GM18517 (cell line): ENCODE measurements around the gene EIF5A.

Source experiments
- ATAC-seq: cut with Tn5 transposase; IDR thresholded peaks from one replicate; pipeline ENCODE4 v1.9.1; 2021; ENCODE audit warnings: mild to moderate bottlenecking, moderate library complexity; ENCODE audit not compliant: unreplicated experiment

Gene EIF5A

DNA sequence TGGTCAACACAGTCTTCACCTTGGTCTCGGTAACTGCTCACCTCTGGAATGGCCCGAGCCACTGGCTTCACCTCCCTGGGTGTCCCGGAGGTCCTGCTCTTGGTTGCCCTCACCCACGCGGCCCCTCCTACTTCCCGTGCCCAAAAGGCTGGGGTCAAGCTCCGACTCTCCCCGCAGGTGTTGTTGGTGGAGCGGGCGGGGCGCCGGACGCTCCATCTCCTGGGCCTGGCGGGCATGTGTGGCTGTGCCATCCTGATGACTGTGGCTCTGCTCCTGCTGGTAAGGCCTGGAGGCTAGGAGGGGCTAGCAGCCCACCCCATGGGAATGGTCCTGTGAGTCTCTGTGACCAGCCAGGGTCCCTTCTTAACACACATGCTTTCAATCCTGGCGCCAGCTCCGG is 22.5 kb upstream of the EIF5A start:
- ATAC-seq, result no peak

DNA sequence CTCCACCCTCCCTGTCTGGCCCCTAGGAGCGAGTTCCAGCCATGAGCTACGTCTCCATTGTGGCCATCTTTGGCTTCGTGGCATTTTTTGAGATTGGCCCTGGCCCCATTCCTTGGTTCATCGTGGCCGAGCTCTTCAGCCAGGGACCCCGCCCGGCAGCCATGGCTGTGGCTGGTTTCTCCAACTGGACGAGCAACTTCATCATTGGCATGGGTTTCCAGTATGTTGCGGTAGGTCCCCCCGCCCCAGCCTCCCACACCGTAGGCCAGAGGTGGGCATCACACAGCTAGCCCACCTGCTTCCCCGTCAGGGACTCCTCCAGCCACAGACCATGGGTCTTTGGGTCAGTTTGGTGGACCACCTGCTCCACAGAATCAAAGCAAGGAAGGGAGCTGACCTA is 21.7 kb upstream of the EIF5A start:
- no peak for ATAC-seq

DNA sequence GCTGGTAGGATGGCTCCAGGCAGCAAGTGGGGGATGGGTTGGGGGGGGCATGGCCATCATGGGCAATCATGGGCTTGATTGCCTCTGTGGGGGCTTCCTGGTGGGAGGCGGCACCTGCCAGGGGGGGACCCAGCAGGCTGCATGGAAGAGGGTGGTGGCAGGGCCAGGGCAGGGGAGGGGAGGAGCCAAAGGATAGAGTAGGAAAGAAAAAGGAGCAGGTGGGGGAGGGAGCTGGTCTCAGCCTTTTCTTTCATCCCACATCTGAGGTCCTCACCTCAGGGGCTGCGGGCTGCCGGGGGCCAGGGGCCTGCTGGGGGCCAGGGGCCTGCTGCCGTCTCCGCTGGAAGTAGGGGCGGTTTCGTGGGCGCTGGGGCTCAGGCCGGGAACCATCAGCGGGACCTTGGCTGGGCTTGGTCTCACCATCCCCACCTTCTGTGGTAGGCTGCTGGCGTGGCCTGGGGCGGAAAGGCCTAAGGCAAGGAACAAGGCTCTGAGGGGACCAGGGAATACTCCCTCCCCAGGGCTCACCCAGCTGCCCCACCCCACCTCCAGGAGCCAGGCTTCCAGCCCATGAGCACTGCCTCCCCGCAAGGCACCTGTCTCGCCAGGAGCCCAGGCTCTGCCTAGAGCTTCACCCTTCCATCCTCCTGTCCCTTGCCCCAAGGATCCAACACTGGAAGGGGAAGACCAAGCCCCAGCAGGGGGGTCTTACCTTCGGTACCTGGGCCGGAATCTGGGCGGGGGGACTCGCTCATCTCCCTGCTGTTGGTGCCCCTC is 18.0 kb upstream of the EIF5A start:
- no peak for ATAC-seq

DNA sequence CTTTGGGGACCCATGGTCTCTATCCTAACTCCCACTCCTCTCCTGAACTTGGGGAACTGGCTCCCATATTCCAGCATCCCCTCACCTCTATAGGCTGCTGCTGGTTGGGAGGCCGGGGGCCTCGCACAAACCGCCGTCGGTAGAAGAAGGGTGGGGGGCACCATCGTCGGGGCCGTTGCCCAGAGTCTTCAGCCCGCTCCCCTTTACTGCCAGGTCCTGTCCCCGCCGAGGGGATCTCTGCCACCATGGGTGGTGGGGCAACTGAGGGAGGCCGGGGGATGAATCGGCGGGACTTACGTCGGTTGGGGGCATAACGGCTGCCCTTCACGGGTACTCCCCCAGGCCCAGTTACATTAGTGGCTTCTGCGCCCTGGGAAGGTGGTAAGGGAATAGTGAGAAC is 17.3 kb upstream of the EIF5A start:
- no peak for ATAC-seq

DNA sequence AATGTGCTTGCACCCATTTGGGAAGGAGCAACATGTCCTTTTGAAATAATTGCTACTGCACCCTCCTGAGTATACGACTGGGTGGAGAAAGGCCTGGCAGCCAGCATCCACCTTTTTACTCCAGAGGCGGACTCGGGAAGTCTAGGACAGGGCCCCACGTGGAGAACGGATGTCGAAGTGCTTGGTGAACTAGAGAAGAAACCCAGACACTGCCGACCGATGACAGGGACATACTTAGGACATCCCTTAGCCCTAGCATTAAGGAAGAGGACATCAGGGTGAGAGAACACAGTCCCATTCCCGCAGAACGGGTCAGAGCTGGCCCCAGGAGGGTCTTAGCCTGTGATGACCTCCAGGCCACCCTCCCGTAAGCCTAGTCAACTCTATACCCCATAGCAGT is 16.7 kb upstream of the EIF5A start:
- ATAC-seq, result no peak

DNA sequence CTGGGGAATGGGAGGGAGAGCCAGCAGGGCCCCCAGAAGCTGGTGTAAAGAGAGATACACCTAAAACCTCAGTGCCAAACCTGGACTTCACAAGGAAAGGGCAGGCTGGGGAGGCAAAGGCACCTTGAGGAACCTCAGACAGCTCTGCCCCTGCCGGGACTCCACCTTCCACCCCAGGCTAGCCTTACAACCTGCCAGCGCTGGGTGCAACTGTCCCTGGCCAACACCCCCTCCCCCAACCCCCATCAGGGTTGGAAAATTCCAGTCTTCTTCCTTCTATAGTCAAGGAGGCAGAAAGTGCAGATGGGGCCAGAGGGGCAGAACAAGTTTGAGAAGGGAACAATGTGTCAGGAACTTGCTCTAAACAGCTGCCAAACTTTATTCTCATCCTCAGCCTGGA is 15.2 kb upstream of the EIF5A start:
- ATAC-seq, result no peak

DNA sequence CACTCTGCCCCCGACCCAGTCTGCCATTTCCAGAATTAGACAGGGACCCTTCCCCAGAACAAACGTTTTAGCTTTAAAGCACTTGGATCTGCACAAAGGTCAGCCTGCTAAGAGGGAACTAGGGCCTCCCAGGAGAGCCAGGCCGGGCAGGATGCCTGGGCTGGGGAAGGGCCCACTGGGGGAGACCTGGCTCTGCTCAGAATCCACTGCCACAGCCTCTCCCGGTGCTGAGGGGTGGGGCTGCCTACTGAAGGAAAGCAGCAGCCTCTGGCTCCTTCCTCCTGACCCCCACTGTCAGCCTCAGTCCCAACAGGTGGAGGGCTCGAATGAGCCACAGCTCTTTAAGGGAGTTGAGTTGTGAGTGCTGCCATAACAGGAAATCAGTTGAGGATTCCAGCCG is 14.7 kb upstream of the EIF5A start:
- ATAC-seq, result no peak

DNA sequence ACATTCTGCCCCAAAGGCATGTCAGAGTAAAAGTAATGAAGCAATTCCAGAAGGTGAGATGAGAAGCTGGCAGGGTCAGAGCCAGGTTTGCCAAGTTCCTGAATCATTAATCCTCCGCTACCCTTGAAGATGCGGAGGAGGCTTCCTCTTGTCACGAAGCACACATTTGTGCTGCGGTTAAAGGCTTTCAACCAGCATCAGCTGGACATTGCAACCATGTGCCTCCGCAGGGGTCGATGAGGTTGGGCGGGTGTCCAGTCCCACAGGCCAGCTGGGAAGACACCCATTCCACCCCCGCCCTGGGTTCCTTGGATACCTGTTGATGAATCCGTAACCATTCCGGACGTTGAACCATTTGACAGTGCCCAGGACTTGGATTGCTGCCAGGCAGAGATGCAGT is 14.3 kb upstream of the EIF5A start:
- ATAC-seq, result no peak

DNA sequence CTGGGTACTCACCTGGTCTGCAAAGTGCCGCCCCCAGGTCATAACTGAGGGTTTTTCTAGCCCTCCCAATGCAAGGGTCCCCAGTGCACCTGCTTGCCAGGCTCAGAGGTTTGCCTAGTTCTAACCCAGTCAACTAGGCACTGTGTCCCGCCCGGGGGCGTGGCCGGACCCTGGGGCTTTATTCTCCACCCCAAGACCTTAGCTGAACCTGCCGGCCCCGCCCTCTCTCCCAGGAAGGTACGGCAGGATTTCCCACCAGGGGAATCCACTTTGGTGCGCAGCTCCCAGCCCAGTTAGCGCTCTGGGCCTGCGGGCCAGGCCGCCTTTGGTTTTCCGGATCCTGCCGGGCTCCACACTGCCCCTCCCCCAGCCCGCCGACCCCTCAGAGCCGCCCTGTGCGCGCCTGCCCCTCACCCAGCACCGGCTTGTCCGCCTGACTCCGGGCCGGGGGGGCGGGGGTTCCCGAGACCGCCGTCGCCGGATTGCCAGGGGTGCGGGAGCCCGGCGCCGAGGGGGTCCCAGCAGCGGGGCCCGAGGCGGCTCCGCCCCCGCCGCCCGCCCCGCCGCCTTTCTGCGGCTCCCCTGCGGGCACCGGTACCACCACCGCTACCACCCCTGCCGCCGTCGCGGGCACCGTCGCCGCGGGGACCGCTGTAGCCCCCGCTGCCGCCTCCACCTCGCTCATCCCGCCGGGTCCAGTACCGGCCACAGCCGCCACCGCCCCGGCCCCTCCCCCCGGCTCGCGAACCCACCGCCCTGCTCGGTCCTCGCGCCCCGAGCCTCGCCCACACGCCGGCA is 13.4 kb upstream of the EIF5A start:
- ATAC-seq, result no peak

DNA sequence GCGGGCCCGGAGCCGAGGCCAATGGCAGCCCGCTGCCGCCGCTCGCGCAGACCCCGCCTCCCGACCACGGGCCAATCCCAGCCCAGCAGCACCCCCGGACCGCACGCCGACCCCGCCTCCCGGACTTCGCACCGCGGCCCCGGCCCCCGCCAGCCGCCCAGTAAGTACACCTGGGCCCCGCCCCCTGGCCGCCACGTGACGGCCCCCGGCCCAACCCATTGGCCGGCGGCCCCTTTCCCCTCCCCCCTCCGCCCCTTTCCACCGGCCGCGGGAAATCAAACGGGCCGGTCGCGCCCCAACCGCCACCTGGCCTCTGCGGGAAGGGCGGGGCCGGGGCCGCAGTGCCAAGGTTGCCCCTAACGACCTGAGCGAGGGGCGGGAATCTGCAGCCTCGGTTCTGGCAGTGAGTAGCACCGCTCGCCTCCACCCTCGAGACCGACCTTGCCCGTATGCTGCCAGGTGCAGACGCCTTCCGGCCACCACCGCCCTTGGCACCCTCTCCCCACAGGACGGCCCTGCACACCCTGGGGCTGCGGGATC is 12.7 kb upstream of the EIF5A start, which contains the start of gene YBX2:
Gene YBX2 (minus strand): TSS at position 26 of the 540 bp plus-strand sequence. CDS start 139 bp downstream, outside the sequence.
- ATAC-seq, result no peak

DNA sequence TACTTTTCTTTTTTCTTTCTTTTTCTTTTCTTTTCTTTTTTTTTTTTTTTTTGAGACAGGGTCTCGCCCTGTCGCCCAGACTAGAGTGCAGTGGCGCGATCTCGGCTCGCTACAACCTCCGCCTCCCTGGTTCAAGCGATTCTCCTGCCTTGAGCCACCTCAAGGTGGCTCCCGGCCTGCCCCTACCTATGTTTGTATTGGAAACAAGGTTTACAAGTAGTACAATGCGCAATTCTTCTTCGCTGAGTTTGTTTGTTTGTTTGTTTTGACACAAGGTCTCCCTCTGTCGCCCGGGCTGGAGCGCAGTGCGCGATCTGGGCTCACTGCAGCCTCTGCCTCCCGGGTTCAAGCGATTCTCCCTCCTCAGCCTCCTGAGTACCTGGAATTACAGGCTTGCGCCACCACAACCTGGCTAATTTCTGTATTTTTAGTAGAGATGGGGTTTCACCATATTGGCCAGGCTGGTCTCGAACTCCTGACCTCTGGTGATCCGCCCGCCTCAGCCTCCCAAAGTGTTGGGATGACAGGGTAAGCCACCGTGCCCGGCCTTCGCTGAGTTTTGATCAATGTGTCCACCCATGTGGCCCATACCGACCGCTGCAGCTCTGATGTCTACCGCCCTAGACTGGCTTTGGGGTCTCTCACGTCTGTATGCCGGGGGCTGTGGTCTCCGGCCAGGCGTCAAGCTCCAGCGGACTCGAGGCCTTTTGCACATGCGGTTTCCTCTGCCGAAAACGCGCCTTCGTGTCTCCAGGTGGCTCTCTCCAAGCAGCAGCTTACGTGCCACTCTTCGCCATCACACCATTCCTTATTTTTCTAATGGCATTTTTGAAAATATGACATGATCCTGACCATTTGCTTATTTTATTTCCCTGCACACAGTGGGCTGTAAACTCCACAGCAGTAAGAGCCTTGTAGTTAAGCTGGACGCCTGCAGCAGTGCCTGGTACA is 11.9 kb upstream of the EIF5A start:
- ATAC-seq, result no peak

DNA sequence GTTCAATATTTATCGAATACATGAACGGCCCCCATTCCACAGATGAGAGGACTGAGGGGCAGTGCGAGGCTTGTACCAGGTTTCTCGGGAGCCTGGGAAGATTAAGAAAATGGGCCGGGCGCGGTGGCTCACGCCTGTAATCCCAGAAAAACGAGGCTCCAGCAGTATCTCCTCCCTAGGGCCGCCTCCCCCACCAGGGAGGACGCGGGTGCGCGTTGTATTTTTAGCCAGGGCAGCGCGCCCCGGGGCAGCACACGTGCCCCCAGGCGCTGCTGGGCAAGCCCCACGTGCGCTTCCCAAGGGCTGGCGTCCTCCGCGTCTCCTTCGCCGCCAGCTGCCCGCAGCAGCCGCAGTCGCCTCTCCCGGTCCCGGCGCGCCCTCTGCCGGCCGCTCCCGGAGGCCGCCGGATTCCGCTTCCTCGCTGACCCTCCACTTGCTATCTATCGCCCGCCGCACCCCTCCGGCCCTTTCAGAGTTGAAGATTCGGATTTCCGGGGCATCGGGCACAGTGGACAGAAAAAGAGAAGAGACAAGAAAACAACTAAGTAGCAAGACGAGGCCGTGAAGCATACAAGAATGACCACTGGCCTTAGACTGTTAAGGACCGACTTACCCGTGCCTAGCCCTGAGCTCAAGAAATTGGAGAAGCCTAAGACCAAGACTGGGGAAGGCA is 11.1 kb upstream of the EIF5A start:
- ATAC-seq, result no peak

DNA sequence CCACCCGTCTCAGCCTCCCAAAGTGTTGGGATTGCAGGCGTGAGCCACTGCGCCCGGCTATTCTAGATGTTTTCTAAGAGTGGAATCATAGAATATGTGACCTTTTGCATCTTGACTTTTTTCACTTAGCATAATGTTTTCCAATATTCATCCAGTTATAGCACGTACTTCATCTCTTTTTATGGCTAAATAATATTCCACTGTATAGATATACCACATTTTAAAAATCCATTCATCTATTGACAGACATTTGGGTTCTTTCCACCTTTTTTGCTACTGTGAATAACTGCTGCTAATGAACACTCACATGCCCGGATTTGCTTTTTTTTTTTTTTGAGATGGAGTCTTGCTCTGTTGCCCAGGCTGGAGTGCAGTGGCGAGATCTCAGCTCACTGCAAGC is 3.2 kb upstream of the EIF5A start:
- ATAC-seq, result no peak

DNA sequence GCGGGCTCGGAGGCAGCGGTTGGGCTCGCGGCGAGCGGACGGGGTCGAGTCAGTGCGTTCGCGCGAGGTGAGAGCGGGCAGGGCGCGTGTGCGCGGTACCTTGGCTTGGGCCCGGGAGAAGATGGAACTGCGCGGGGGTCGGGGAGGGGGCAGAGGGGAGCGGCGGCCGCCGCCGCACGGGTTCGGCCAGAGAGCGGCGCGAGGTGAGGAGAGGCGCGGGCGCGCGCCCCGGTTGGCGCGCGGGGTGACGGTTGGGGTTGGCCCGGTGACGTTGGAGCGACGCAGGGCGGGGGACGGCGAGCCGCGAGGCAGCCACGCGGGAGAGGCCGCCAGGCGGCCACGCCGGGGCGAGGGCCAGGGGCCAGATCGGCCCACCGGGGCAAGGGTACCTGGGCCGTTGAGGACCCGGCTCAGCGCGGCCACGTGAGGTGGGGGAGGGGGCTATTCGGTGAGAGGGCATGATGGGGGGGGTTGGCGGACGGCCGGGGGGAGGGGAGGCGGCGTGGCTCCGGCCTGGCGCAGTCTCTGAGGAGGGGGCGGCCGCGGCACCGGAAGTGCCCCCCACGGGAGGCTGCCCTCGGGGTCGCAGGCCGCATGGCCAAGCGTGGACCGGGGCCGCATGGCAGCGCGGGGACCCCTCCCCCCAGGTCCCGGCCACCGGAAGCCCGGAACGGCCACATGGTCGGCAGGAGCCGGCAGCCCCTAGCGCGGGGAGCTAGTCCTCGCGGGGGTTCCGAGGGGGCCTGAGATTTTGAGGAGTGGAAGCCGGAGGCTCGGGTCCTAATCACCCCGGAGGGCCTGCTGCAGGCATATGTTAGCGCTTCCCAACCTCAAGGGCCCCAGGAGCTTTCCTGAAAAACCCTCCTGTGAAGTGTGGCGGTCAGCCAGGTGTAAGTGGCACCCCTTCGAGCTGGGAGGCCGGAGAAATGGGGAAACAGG is 527 bp downstream of the EIF5A start:
- ATAC-seq, result no peak

DNA sequence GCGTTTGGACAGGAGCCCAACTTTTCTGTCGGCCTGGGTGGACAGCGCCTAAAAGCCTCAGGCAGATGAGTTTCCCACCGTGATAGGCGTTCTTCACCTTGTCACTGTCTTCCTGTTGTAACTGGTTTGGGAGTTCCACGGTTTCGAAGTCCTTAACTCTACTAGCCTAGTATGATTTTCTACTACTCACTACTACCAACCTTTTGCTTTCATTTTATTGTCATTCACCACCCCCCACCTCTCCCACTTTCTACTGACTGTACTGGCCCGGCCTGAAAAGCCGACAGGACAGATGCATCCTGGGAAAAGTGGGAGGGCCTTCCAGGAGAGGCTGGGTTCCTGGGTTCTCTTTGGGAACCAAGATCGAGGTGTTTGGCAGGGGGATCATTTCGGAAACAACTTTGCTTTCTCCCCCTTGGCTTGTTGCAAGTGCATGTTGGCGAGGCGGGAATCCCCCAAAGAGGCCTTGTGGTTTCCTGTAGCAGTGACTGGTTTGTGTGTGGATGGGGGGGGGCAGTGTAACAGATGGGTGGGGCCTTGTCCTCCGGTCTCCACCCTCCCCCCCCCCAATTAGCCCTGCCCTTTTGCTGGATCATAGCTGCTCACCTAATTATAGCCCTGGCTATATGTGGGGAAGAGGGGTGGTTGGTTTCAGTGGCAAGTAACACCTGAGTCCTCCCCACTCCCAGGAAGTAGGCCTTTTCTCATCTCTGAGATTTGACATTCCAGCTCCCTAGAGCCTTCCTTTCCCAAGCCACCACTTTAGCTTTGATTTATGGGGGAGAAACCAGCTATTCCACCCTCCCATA is 1.4 kb downstream of the EIF5A start:
- no peak for ATAC-seq

DNA sequence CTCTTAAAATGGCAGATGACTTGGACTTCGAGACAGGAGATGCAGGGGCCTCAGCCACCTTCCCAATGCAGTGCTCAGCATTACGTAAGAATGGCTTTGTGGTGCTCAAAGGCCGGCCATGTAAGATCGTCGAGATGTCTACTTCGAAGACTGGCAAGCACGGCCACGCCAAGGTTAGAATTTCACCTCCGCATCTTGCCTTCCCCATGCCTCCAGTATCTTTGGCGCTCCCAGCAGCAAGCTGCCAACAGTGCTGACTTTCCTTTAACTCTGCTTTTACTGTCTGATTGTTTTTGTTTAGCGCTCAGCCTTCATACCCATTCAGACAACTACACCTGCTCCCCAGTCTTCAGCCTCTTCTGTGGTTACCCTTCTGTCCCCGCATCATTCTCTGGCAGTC is 2.2 kb downstream of the EIF5A start:
- ATAC-seq, result no peak

DNA sequence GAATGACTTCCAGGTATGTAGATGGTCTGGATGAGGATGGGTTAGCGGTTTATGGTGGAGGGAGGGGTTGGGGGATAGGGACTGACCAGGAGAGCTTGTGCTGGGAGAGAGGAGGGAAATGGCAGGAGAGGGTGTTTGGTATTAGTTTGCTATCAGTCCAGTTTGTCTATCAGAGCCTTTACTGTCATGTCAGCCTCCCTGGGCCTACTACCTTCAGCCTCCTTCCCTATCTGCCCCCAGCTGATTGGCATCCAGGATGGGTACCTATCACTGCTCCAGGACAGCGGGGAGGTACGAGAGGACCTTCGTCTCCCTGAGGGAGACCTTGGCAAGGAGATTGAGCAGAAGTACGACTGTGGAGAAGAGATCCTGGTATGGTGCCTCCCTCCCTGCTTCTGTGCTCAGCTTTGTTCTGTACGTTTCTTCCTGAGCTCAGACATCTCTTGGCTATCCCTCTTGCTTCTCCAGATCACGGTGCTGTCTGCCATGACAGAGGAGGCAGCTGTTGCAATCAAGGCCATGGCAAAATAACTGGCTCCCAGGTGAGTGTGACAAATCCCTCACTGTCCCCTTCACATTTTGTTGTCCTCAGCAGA is 3.8 kb downstream of the EIF5A start:
- ATAC-seq, result no peak
